Right lobe of liver (tissue), 4 donors: ENCODE data around the gene ETHE1.

Experiments
- CTCF ChIP-seq, 4 donors: fragments of 200-600 bp in 3 of 4; fragments of 450-650 bp in 1 of 4; IDR thresholded peaks; one replicate each; pipeline versions ENCODE4 v1.5.1 to v1.8.0; 2016 to 2022; ENCODE audit warnings: antibody characterized with exemption in 4 of 4, mild to moderate bottlenecking in 2 of 4
- POLR2A ChIP-seq: fragments of 450-650 bp; IDR thresholded peaks from one replicate; pipeline ENCODE4 v1.6.1; 2017; ENCODE audit warnings: antibody characterized with exemption, mild to moderate bottlenecking
- donor health status: DM: no; HTN: no; CAD: no.
- donor health status: DM: no; HTN: no; CAD: no.
- donor health status: DM: no; HTN: yes; CAD: no.

DNA sequence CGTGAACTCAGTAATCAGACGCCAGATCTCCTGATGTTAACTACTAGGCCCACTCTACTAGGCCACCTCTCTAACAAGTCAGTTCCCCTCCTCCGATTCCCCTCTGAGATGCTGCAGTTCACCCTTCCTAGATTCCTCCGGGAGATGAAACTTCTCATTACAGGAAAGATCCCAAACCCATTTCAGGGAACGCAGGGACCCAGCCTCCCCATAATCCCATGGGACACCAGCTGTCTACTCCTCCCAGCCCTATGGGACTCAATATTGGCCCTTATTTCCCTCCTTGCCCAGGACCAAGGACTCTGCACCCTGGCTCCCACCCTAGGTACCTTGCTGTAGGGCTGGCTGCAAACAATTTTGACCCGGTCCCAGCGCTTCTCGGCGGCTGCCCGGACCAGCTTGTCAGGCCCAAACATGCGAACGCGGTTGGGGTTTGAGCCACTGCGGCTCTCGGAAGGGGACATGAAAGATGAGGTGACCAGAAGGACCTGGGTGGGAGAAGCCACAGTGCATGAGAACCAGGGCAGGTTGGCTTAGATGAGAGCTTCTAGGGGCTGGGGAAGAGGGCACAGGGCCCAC lies 27.4 kb upstream of the ETHE1 start:
- no peak for TF ChIP-seq CTCF (IDR thresholded peaks at IDR 0.05)
- TF ChIP-seq POLR2A = no peak
